HG03064 (cell line): ENCODE measurements around the gene BTBD3.

Experiments used
- ATAC-seq: cut with Tn5 transposase; IDR thresholded peaks from one replicate; pipeline ENCODE4 v1.9.1; 2021; ENCODE audit warnings: low read depth; ENCODE audit not compliant: unreplicated experiment

The BTBD3 gene

GRCh38 chr20:11912659-11913415, 4.9 kb upstream of the BTBD3 start:
- ATAC-seq = no peak

- ATAC-seq = no peak
Measured at GRCh38 chr20:11918391-11918845, 725 bp downstream of the BTBD3 start.

GRCh38 chr20:11918981-11919380, 1.3 kb downstream of the BTBD3 start:
- no peak for ATAC-seq

GRCh38 chr20:11919581-11919980, 1.9 kb downstream of the BTBD3 start:
- no peak for ATAC-seq

- ATAC-seq = no peak
Measured at GRCh38 chr20:11920083-11920482, 2.4 kb downstream of the BTBD3 start.

GRCh38 chr20:11921321-11921720, 3.6 kb downstream of the BTBD3 start:
- no peak for ATAC-seq

- no peak for ATAC-seq
Measured at GRCh38 chr20:11922561-11922960, 4.9 kb downstream of the BTBD3 start.

GRCh38 chr20:11924923-11925322, 7.2 kb downstream of the BTBD3 start:
- no peak for ATAC-seq

GRCh38 chr20:11926292-11926998, 8.8 kb downstream of the BTBD3 start:
- no peak for ATAC-seq

GRCh38 chr20:11929947-11930346, 12.3 kb downstream of the BTBD3 start:
- no peak for ATAC-seq

- no peak for ATAC-seq
Measured at GRCh38 chr20:11935212-11936154, 17.8 kb downstream of the BTBD3 start.

- no peak for ATAC-seq
Measured at GRCh38 chr20:11936157-11936556, 18.5 kb downstream of the BTBD3 start.

GRCh38 chr20:11937230-11937629, 19.5 kb downstream of the BTBD3 start:
- ATAC-seq = no peak

GRCh38 chr20:11941593-11942246, 24.0 kb downstream of the BTBD3 start:
- ATAC-seq = no peak

GRCh38 chr20:11943778-11944177, 26.1 kb downstream of the BTBD3 start:
- no peak for ATAC-seq

- ATAC-seq = no peak
Measured at GRCh38 chr20:11948806-11949205, 31.1 kb downstream of the BTBD3 start.

- ATAC-seq = no peak
Measured at GRCh38 chr20:11949711-11950110, 32.0 kb downstream of the BTBD3 start.

- no peak for ATAC-seq
Measured at GRCh38 chr20:11951696-11952095, 34.0 kb downstream of the BTBD3 start.

- no peak for ATAC-seq
Measured at GRCh38 chr20:11952639-11953038, 34.9 kb downstream of the BTBD3 start.

- ATAC-seq = no peak
Measured at GRCh38 chr20:11957911-11958310, 40.2 kb downstream of the BTBD3 start.
